CD4-positive, alpha-beta T cell treated with Interleukin-21 for 1 hour (primary cell): ENCODE results near the gene COX7A1.

Source experiments
- DNase-seq: peaks from one replicate; pipeline ENCODE4 v3.0.0-alpha.2; 2020

The COX7A1 gene

DNA sequence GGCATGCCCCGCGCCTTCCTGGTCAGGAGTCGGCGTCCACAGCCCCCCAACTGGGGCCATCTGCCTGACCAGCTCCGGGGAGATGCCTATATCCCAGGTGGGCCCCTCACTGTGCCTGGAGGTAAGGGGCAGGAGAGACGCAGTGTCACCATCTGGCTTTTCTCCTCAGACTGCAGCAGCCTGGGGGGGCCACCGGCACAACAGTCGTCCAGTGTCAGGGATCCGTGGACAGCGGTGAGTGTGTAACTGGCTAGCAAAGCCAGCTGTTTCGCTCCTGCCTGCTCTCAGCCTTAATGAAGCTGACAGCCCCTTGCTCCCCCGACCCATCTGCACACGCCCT, 41.1 kb downstream of the COX7A1 start:
- no peak for DNase-seq

GRCh38 chr19:36110487-36111199, 41.6 kb downstream of the COX7A1 start, which contains the start of gene OVOL3:
TSS of gene OVOL3 (plus strand) at chr19:36111143. CDS start at chr19:36111203, 60 bp downstream.
- DNase-seq = no peak

- no peak for DNase-seq
Observed at GRCh38 chr19:36108684-36109083, 43.6 kb downstream of the COX7A1 start.

DNA sequence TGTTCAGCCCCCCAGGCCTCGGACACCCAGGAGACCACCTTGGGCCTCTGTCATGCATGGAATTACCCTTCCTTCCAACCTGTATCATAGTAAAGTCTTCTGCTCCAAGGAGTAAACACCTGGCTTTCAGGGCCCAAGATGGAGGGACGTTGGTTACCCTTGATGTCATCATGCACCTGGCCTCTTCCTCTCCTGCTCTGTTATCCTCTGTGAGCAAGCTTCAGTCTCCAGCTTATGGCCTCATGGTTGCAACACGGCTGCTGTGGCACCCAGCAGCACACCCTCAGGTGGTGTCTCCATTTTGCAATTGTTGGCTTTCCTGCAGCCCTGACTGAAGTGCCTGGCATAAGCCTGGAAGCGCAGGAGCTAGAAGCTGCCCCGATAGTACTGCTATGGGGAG, 45.3 kb downstream of the COX7A1 start:
- no peak for DNase-seq

DNA sequence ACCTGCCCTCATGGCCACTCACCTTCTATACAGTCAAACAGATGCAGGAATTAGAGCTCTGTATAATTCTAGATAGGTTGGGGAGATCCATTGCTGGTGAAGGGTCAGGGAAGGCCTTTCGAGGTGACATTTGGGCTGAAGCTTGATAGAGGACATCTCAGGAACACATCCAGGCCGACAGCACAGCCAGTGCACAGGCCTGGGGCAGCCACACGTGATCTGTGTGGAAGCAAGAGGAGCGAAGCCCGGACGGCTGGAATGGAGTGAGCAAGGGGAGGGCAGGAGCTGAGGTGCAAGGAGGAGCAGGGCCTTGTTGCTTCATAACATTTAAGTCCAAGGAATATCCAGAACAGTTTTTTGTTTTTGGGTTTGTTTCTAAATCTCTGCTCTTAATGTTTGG, 45.8 kb downstream of the COX7A1 start:
- no peak for DNase-seq

DNA sequence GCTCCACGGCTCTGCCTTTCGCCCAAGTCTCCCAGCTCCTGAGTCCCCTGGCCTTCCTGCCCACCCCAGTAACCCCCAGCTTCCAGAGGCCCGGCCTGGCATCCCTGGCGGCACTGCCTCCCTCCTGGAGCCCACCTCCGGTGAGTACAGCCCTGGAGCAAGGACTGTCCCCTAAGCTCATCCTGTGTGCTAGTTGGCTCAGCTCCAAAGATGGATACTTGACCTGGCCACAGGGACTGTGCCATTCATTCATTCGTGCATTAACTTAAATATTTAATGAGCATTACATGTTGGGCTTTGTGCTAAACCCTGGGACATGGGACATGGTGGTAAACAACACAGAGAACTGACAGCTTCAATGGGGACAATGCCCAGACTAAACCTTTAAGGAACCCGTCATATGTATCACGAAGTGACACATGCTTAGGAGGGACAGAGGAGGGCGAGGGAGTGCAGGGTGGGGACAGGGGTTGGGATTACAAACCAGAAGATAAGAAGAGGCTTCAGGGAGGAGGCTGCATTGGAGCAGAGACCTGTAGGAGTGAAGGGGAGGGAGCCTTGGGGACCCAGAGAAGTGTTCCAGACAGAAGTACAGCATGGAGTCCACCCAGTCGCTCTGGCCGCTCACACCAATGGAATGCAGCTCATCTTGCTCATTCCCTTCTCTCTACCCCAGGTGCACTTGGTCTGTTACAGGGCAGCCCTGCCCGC, 48.2 kb downstream of the COX7A1 start:
- no peak for DNase-seq

DNA sequence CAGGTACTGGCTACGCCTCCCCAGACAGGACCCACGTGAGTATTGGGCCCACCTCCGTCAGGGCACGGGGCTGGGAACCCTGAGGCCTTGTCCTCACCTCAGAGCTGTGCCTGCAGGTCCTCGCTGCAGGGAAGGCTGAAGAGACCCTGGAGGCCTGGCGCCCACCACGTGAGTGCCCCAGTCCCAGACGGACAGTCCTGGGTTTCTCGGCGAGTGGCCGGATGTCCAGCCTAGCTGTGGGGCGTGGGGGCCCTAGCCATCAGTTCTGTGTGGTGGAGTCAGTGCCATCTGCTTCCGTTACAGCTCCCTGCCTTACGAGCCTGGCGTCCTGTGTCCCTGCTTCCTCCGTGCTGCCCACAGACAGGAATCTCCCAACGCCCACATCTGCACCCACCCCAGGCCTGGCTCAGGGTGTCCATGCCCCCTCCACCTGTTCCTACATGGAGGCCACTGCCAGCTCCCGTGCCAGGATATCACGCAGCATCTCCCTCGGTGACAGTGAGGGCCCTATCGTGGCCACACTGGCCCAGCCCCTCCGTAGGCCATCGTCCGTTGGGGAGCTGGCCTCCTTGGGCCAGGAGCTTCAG, 49.1 kb downstream of the COX7A1 start:
- DNase-seq = no peak

DNA sequence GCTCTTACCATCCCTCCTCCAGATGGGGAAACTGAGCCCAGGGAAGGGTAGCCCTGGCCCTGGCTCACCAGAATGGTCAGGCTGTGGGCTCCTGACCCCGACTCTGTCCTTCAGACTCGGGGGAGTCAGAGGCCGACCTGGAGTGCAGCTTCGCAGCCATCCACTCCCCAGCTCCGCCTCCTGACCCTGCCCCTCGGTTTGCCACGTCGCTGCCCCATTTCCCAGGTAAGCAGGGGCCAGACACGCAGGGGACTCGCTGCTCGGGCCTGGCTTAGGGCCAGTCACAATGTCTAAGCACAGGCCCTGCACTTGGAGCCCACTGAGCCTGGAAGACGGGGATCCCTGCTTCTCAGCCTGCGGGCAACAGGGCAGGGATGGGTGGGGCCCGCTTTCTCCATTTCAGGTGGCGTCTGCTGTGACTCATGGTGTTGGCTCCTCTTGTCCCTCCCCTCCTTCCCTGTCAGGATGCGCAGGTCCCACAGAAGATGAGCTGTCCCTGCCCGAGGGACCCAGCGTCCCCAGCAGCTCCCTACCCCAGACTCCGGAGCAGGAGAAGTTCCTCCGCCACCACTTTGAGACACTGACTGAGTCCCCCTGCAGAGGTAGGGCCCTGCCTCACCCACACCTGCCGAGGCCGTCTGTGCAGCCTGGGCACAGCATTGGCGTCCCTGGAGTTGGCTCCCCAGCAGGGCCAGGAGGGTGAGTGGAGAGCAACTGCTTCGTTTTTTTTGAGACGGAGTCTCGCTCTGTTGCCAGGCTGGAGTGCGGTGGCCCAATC, 50.5 kb downstream of the COX7A1 start:
- DNase-seq = no peak
